ENCODE results near the gene TOP2A. TPM values are rescaled to one million over a fixed set of nuclear protein-coding genes. Genes with fewer than 3 reads are reported as not detected.
A peak's percentile ranks its signal among the peaks of the same experiment; 100 is the strongest.

TOP2A gene
- total RNA-seq, 2 experiments from 2014 or later, result 310 to 347 TPM

DNA sequence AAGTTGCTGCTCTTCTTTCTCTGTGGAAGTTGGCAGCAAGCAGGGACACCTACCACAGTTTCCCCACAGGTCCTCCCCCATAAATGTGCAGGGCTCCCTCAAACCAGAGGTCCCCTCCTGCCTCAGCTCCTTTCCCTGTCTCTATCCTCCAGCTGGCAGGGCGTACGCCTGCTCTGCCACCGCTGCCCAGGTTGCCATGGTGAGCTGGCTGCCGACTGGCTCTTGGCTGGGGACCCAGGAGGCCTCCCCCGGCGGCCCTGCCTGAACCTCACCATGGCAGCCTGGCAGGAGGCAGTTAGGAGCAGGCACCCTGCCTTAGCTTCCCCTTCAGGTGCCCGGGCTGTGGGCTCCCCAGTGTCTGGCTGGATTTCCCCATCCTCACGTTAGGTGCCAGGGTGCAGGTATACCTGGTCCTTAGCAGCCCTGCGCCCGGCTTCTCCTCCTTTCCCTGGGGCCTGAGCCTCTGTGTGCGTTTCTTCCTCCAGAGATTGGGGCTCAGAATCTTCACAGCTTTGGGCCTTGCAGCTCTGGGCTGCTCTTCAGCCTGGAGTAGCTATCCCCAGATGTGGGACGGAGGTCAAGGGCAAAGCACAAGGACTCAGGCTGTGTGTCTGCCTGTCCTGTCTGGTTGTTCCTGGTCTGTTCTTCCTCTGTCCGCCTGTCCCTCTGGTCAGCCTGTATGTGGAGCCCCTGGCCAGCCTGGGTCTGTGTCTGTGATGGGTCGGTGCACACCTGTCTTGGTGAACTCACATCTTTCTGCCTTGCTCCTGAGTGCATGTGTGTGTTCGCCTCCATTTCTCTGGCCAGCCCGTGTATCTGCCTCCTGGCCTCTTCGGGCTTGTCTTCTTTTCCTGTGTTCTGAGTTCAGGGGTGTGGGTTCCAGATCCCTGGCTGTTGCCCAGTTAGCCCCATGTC, 68.9 kb downstream of the TOP2A start:
- no peaks in the 10 kb centered on the region for H3K9me3 Mint-ChIP-seq (ENCODE audit: low read depth)
- peaks cover 62% of the 10 kb centered on the region for H3K4me1 Mint-ChIP-seq

DNA sequence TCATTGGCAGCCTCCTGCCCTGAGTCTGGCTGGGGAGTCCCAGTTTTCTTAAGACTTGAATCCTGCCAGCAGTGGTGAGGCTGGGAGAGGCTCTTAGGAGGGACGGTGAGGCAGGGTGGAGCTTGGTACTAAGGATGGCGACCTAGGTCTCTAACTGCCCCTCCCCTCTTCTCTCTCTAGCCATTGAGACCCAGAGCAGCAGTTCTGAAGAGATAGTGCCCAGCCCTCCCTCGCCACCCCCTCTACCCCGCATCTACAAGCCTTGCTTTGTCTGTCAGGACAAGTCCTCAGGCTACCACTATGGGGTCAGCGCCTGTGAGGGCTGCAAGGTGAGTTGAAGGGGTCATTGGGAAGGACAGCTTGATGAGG, 69.6 kb downstream of the TOP2A start:
- ATAC-seq, result no peak
- Mint-ChIP-seq H3K9me3 (ENCODE audit: low read depth) (no peaks in the 10 kb centered on the region), H3K4me3 (no peak overlapping the region), H3K27me3 (no peaks in the 10 kb centered on the region), H3K36me3 (peaks cover 8% of the 10 kb centered on the region), H3K27ac (peak overlapping the region; percentile 76), H3K4me1 (peaks cover 65% of the 10 kb centered on the region)
- DNase-seq, result no peak
- CTCF ChIA-PET, result interaction anchor here (0.5 to 1.8 kb wide), 5 partner anchors 10 to 1301 kb away, joined by 3 to 5 read pairs (median 3); no protein-coding TSS in a partner anchor

More for the DNA sequence above, 68.9 kb downstream of the TOP2A start:
- ATAC-seq (no peak), DNase-seq (no peak)
- CTCF ChIA-PET, result interaction anchor here (0.7 to 1.8 kb wide), 4 partner anchors 20 to 237 kb away, joined by 3 to 5 read pairs (median 3); no protein-coding TSS in a partner anchor
- peaks cover 8% of the 10 kb centered on the region for H3K36me3 Mint-ChIP-seq
- peak overlapping the region; percentile 38 for H3K27ac Mint-ChIP-seq
- no peaks in the 10 kb centered on the region for H3K27me3 Mint-ChIP-seq
- no peak overlapping the region for H3K4me3 Mint-ChIP-seq

DNA sequence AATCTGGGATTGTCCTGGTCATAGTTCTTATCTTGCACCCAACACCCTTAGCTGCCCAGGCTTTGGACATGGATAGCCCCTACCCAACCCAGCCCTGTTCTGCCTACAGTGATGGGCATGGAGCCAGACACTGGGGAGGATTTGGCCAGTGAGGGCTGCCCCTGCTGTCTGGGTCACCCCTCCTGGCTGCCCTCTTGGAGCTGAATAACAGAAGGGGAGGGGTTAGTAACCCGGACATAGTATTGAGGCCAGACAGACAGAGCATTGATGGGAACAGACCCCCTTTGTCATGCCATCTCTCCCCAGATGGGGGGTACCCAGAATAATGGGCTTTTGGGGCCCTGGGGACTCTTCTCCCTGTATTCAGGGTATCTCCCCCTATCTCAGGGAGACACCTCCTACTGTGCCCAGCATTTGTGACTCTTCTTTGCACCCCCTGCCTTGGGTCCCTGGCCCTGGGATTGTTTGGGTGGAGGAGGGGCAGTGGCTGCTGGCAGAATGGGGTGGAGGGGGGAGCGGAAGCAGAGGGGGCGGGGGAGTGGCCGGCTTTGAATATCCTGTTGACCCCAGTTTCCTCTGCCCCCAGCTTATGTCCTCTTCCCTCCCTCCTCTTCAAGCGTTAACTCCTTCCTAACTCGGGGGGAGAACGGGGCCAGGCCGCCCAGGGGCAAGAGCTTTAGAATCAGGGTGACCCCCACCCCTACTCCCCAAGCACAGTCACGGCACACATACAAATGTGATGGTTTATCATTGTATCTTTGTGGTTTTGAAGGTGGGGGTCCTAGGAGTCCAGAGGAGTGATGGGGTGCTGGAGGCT, 70.2 kb downstream of the TOP2A start:
- no peak for ATAC-seq
- CTCF ChIA-PET, result interaction anchor here (0.5 to 1.8 kb wide), 4 partner anchors 10 to 1302 kb away, joined by 3 to 5 read pairs (median 4); no protein-coding TSS in a partner anchor
- DNase-seq, result no peak
- Mint-ChIP-seq H3K4me3 (no peak overlapping the region), H3K36me3 (peaks cover 11% of the 10 kb centered on the region), H3K27ac (peak overlapping the region; percentile 76), H3K27me3 (no peaks in the 10 kb centered on the region), H3K9me3 (ENCODE audit: low read depth) (no peaks in the 10 kb centered on the region), H3K4me1 (peaks cover 65% of the 10 kb centered on the region)

DNA sequence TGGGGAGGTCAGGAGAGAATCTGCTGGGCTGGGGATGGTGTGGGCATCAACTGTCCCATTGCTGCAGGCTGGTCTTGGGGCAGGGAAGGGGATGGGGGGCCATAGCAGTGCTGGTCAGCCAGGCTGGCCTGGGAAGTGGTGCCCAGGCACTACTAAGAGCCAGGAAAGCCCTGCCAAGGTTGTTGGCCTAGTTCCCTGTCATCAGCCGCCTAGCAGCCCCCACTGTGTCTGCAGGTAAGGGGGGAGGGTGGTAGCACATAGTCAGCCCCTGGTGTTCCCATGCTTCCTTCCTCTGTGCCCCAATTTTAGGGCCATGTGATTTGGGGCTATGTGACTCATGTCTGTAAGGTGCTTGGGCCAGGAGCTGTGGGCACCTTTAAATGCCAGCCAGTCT, 70.9 kb downstream of the TOP2A start:
- no peak for ATAC-seq
- Mint-ChIP-seq H3K4me3 (no peak overlapping the region), H3K9me3 (ENCODE audit: low read depth) (no peaks in the 10 kb centered on the region), H3K27me3 (no peaks in the 10 kb centered on the region), H3K4me1 (peaks cover 60% of the 10 kb centered on the region), H3K36me3 (peaks cover 7% of the 10 kb centered on the region), H3K27ac (peak overlapping the region; percentile 48)
- CTCF ChIA-PET, result interaction anchor here (1.5 to 3.4 kb wide), 3 partner anchors 8 to 29 kb away, joined by 4 to 21 read pairs (median 16); no protein-coding TSS in a partner anchor
- DNase-seq, result no peak

DNA sequence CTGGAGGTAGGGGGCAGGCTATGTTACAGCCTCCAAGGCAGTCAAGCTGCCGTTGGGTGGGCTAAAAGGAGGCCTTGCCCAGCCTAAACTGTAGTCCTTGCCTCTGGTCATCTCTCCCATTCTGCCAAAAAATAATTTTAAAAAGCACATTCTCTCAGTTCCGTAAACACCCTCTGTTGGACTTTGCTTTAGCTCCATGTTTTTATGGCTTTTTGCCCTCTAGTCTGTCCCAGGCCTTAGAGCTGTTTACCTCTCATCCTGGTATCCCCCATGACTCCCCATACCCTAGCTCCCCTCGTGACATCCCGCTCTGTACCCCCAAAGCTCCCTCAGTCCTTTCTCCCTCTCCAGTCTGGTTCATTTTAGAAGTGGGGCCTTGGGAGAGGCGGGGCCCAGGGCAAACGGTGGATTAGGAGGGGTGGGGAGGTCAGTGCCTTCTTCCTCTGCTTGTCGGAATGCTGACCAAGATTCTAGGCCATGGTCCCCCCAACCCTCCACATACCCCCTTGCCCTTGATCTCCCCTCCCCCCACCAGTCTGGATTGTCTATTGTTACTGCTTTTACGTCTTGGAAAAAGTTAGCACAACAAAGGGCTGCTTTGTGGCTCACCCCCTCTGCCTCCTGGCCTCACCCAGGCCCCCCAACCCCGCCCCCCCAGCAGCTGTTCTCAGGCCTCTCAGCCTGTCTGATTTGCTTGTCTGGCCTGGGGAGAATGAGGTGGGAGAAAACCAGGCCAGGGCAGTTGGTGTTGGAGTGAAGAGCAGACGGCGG, 71.5 kb downstream of the TOP2A start:
- Mint-ChIP-seq H3K9me3 (ENCODE audit: low read depth) (no peaks in the 10 kb centered on the region), H3K27me3 (no peaks in the 10 kb centered on the region), H3K36me3 (peaks cover 7% of the 10 kb centered on the region), H3K27ac (peak overlapping the region; percentile 49), H3K4me1 (peaks cover 61% of the 10 kb centered on the region), H3K4me3 (no peak overlapping the region)
- CTCF ChIA-PET, result interaction anchor here (0.6 to 4.1 kb wide), 12 partner anchors 9 to 233 kb away, joined by 3 to 21 read pairs (median 4); no protein-coding TSS in a partner anchor
- ATAC-seq (no peak), DNase-seq (no peak)

DNA sequence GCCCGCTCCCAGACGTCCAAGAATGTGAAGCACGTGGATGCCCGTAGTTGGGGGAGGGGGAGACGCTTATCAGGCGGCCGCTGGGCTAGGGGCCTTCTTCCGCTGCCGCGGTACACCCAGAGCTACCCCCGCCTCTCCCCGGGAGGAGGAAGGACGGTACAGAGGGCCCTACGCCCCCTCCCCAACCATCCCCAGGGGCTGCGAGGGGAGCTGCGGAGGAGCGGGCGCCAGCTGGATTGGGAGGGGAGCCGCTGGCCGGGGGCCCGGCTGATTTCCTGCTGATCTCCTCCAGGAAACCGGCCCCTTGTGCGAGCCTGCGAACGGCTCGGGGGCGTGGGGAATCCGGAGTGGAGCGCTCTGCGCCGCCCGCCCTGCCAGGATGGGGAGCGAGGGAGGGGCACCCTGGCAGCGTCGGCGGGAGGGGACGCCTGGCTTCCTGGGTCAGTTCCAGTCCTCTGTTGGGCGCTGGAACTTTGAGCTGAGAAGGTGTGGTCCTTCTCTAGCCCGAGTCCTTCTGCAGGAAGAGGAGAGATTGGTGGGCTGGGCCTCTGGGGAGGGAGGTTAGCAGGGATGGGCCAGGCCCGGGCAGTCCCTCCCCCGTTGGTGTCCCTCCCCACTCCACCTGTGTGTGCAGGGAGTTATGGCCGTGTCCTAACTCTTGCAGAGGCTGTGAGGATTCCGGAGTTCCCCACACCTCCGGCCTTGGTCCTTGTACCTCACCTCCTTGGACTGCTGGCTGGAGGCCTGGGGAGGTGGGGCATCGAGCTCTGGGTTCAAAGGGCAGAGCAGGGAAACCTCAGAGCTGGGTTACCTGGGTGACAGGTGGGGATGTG, 72.3 kb downstream of the TOP2A start:
- CTCF ChIA-PET, result interaction anchor here (0.6 to 4.1 kb wide), 12 partner anchors 10 to 232 kb away, joined by 3 to 21 read pairs (median 4); no protein-coding TSS in a partner anchor
- ATAC-seq (peak; percentile 6), DNase-seq (no peak)
- Mint-ChIP-seq H3K36me3 (peaks cover 8% of the 10 kb centered on the region), H3K4me1 (peaks cover 69% of the 10 kb centered on the region), H3K27ac (peak overlapping the region; percentile 56), H3K27me3 (no peaks in the 10 kb centered on the region), H3K9me3 (ENCODE audit: low read depth) (no peaks in the 10 kb centered on the region), H3K4me3 (no peak overlapping the region)

DNA sequence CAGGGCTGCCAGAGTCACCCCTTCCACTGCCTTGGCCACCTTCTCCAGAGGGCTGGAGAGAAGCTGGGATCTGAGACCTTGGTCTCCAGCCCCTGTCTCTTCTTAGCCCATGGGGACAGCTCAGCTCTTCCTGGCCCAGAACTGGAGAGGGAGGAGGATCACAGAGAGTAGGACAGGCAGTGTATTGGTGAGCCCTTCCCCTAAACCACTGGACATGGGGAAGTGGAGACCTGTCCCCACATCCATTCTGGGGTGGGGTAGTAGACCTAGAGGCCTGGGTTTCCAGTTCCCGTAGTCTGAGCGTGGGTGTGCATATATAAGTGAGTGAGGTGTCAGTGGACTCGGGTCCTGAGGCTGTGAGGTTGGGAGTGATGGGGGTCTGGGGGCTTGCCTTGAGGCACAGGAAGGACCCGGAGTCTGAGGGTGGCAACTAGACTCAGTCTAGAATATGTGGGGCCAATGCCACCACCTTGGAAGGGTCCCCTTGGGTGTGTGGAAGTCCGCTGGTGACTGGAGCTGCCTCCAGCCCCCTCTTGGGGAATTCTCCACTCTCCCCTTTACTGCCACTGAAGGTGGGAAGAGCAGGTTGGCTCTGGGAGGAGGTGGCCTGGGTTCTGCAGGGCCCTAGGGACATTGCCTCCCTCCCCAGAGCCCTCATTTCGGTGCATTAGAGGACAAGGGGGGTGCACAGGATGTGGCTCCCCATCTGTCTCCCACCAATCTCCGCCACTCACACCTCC, 73.1 kb downstream of the TOP2A start:
- H3K4me1 Mint-ChIP-seq, result peaks cover 73% of the 10 kb centered on the region
- DNase-seq, result no peak
- H3K27me3 Mint-ChIP-seq, result no peaks in the 10 kb centered on the region
- CTCF ChIA-PET, result interaction anchor here (1.5 to 4.1 kb wide), 5 partner anchors 8 to 41 kb away, joined by 3 to 21 read pairs (median 16); no protein-coding TSS in a partner anchor
- H3K9me3 Mint-ChIP-seq (ENCODE audit: low read depth), result no peaks in the 10 kb centered on the region
- H3K4me3 Mint-ChIP-seq, result peak overlapping the region; percentile 21
- no peak for ATAC-seq
- H3K36me3 Mint-ChIP-seq, result peaks cover 13% of the 10 kb centered on the region
- peak overlapping the region; percentile 34 for H3K27ac Mint-ChIP-seq

DNA sequence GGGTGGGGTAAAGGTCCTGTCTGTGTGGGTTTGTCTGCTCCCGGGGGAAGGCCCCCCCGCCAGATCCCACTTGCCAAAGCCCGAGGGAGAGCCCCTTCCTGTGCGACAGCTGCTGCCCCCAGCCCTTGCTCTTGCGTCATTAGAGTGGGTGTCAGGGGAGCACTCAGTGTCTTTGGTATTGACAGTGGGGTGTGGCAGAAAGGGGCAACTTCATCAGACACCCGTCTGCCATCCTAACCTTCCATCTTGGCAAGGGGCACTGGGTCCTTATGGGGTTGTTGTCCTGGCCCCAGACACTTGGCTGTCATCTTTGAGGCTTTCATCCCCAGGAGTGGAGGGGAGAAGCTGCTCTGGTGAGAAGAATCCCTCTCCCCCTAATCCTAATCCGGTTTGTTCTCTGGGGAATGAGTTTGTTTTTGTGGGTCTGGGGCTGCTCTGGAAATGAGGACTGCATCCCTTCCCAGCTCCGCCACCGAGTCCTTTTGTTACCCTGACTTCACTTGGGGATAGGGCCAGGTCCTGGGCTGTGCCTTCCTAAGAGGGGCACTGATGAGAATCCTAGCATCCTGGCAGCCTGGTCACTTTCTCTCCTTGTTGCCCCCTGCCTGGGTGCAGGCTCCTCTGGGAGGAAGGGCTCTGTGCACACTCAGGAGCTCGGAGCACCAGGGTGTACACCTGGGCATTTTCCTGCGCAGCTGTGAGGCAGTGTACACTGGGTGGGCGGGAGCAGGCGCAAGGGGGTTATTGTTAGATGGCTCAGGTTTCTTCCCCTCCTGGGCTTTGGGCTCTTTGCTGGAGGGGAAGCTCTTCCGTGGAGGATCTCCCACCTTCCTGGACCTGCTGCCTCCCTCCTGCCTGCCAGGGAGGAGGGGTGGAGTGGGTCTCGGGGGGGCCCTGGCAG, 74.2 kb downstream of the TOP2A start:
- DNase-seq, result no peak
- ATAC-seq, result no peak
- CTCF ChIA-PET, result interaction anchor here (1.2 to 4.1 kb wide), 5 partner anchors 9 to 40 kb away, joined by 3 to 21 read pairs (median 16); no protein-coding TSS in a partner anchor
- Mint-ChIP-seq H3K4me1 (peaks cover 78% of the 10 kb centered on the region), H3K27ac (no peak overlapping the region), H3K27me3 (no peaks in the 10 kb centered on the region), H3K36me3 (peaks cover 12% of the 10 kb centered on the region), H3K9me3 (ENCODE audit: low read depth) (no peaks in the 10 kb centered on the region), H3K4me3 (peak overlapping the region; percentile 11)

DNA sequence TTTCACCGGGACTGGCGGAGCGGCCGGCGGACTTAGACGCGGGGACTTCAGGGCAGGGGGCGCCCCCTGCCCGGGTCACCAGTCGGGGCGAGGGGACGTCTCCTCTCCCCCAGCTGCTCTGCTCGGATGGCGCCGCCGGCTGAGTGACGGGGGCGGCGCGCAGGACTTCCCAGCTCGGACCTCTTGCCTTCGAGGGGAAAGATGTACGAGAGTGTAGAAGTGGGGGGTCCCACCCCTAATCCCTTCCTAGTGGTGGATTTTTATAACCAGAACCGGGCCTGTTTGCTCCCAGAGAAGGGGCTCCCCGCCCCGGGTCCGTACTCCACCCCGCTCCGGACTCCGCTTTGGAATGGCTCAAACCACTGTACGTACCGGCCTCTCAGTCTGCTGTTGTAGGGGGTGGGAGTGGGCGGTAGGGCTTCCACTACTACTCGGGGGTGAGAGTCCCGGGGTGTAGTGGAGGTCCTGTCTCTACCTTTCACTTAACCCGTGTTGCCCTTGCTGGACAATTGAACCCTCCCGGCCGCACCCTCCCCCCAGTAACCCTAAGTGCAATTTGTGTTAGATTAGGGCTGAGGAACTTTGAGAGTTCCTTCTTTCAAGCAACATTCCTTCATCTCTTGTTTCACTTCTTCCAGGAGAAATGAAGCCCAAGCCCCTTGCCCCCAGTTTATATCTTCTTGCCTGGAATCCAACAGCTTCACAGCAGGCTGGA, 75.0 kb downstream of the TOP2A start:
- peak overlapping the region; percentile 41 for H3K4me3 Mint-ChIP-seq
- DNase-seq (no peak), ATAC-seq (no peak)
- no peaks in the 10 kb centered on the region for H3K27me3 Mint-ChIP-seq
- CTCF ChIA-PET, result interaction anchor here (1.2 to 4.1 kb wide), 2 partner anchors 17 to 39 kb away, joined by 4 to 20 read pairs; no protein-coding TSS in a partner anchor
- peaks cover 19% of the 10 kb centered on the region for H3K36me3 Mint-ChIP-seq
- peak overlapping the region; percentile 7 for H3K27ac Mint-ChIP-seq
- peaks cover 79% of the 10 kb centered on the region for H3K4me1 Mint-ChIP-seq
- H3K9me3 Mint-ChIP-seq (ENCODE audit: low read depth), result no peaks in the 10 kb centered on the region

DNA sequence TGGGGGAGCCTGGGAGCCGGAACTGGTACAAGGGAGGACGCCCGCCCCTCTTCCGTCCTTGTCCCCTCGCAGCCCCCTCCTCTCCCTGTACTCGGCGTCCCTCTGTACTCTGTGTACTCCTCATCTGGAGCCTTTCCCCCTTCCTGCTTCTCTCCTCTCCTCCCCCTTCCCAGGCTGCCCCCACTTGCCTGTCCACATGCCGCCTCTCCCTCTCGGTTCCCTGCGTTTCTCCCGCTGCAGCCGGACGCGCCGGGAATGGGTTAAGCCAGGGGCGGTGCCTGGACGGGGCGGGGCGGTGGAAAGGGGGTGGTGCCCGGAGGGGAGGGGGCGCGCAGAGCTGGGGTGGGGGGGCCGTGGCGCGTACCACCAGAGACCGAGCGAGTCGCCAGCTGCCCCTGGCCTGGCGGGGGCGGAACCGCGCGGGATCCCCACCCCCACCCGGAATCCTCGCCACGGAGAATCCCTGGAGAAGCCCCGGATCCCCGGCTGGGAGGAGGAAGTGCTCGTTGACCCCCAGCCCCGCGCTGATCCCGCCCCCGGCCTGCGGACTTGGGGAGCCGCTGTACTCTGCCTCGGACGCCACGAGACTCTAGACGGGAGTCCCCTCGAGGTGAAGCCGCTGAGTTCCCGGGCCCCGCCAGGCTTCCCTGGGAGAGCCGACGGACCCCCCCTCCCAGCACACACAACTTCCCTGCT, 75.7 kb downstream of the TOP2A start:
- CTCF ChIA-PET, result interaction anchor here (1.1 to 2.7 kb wide), 6 partner anchors 14 to 191 kb away, joined by 3 to 27 read pairs (median 6); no protein-coding TSS in a partner anchor
- ATAC-seq (no peak), DNase-seq (no peak)
- Mint-ChIP-seq H3K27me3 (no peaks in the 10 kb centered on the region), H3K9me3 (ENCODE audit: low read depth) (no peaks in the 10 kb centered on the region), H3K4me3 (peak overlapping the region; percentile 68), H3K4me1 (peaks cover 79% of the 10 kb centered on the region), H3K36me3 (peaks cover 22% of the 10 kb centered on the region), H3K27ac (peak overlapping the region; percentile 54)

Data from activated CD8-positive, alpha-beta memory T cell treated with anti-CD3 and anti-CD28 coated beads, Interleukin-2, amount 10 ng/mL, durations not matched to agents 7 days and 5 days (primary cell).